Mesendoderm (in vitro differentiated cells): ENCODE measurements around the gene SIDT2.
A peak's percentile ranks its signal among the peaks of the same experiment; 100 is the strongest.

Experiments used
- DNase-seq: peaks from one replicate; pipeline ENCODE4 v3.0.0; 2013
- H2AK5ac ChIP-seq: 2 replicates; pipeline ENCODE4 v1.6.1; 2013; ENCODE audit warnings: low read length, inconsistent platforms
- H2BK120ac ChIP-seq: 2 replicates; pipeline ENCODE4 v1.6.1; 2013; ENCODE audit warnings: low read depth, mild to moderate bottlenecking, low read length, moderate library complexity, mixed read lengths
- H2BK15ac ChIP-seq: replicated peaks from 2 replicates; pipeline ENCODE4 v1.6.1; 2013; ENCODE audit warnings: low read depth, mild to moderate bottlenecking, moderate library complexity
- H2BK5ac ChIP-seq: 2 replicates; pipeline ENCODE4 v1.6.1; 2013; ENCODE audit warnings: low read length, inconsistent platforms
- H3K18ac ChIP-seq: 2 replicates; pipeline ENCODE4 v1.6.1; 2013; ENCODE audit warnings: mild to moderate bottlenecking, low read length, mixed read lengths
- H3K23ac ChIP-seq: one replicate; pipeline ENCODE4 v1.6.1; 2013; ENCODE audit warnings: low read length
- H3K27ac ChIP-seq: 2 replicates; pipeline ENCODE4 v1.5.1; 2013; ENCODE audit warnings: low read depth, mild to moderate bottlenecking, inconsistent platforms, low read length, moderate library complexity
- H3K27me3 ChIP-seq: 2 replicates; pipeline ENCODE4 v1.6.1; 2013; ENCODE audit warnings: low read length, control low read depth, mild to moderate bottlenecking, inconsistent platforms; ENCODE audit not compliant: insufficient read depth, poor library complexity
- H3K36me3 ChIP-seq: 2 replicates; pipeline ENCODE4 v1.6.1; 2013; ENCODE audit warnings: low read length, inconsistent platforms; ENCODE audit not compliant: control insufficient read depth, insufficient read depth
- H3K4ac ChIP-seq: one replicate; pipeline ENCODE4 v1.6.1; 2013; ENCODE audit warnings: low read depth, mild to moderate bottlenecking, low read length, moderate library complexity
- H3K4me1 ChIP-seq: 2 replicates; pipeline ENCODE4 v1.6.1; 2013; ENCODE audit warnings: low read depth, low read length, inconsistent platforms; ENCODE audit not compliant: control insufficient read depth
- H3K4me2 ChIP-seq: 2 replicates; pipeline ENCODE4 v1.6.1; 2013; ENCODE audit warnings: low read length
- H3K4me3 ChIP-seq: 2 replicates; pipeline ENCODE4 v1.5.1; 2013; ENCODE audit warnings: mild to moderate bottlenecking, low read length
- H3K56ac ChIP-seq: one replicate; pipeline ENCODE4 v1.6.1; 2013; ENCODE audit warnings: low read length
- H3K79me1 ChIP-seq: 2 replicates; pipeline ENCODE4 v1.6.1; 2013; ENCODE audit warnings: low read length, inconsistent platforms
- H3K79me2 ChIP-seq: 2 replicates; pipeline ENCODE4 v1.6.1; 2013; ENCODE audit warnings: mild to moderate bottlenecking, low read length; ENCODE audit not compliant: control insufficient read depth, insufficient read depth
- H3K9ac ChIP-seq: 2 replicates; pipeline ENCODE4 v1.6.1; 2013; ENCODE audit warnings: low read length, inconsistent platforms
- H4K5ac ChIP-seq: one replicate; pipeline ENCODE4 v1.6.1; 2013; ENCODE audit warnings: low read length
- H4K8ac ChIP-seq: one replicate; pipeline ENCODE4 v1.6.1; 2013; ENCODE audit warnings: low read depth, mild to moderate bottlenecking, control low read depth, low read length, moderate library complexity
- WGBS: extraction: QIAGEN DNeasy Blood & Tissue Kit; methylation state at CpG from one replicate; pipeline ENCODE4 v1.1.7; 2013; ENCODE audit warnings: low lambda C conversion rate, missing lambda C conversion rate; ENCODE audit not compliant: insufficient coverage; ENCODE audit errors: extremely low coverage; 5-methylcytosine and 5-hydroxymethylcytosine counted together

The SIDT2 gene

GRCh38 chr11:117230999-117231841, 52.7 kb downstream of the SIDT2 start:
- peak overlapping the region; percentile 76 for H2BK5ac ChIP-seq
- H4K5ac ChIP-seq, result no peak overlapping the region
- H4K8ac ChIP-seq, result no peak overlapping the region
- peak overlapping the region; percentile 1 for H3K4ac ChIP-seq
- peak overlapping the region; percentile 67 for H3K27ac ChIP-seq
- no peaks in the 10 kb centered on the region for H3K4me1 ChIP-seq
- H3K9ac ChIP-seq, result peak overlapping the region; percentile 92
- no peak overlapping the region for H3K23ac ChIP-seq
- no CpG with 5 or more reads among the region's 14 CpGs for WGBS
- H2BK120ac ChIP-seq, result no peak overlapping the region
- H3K36me3 ChIP-seq, result peaks cover 2% of the 10 kb centered on the region
- peaks cover 17% of the 10 kb centered on the region for H3K79me1 ChIP-seq
- DNase-seq, result no peak
- peak overlapping the region; percentile 95 for H3K56ac ChIP-seq
- H3K18ac ChIP-seq, result peak overlapping the region; percentile 94
- peak overlapping the region; percentile 95 for H3K4me2 ChIP-seq
- no peaks in the 10 kb centered on the region for H3K27me3 ChIP-seq
- peak overlapping the region; percentile 12 for H2AK5ac ChIP-seq
- H3K4me3 ChIP-seq, result peak overlapping the region; percentile 80
- no peak overlapping the region for H2BK15ac ChIP-seq
- peaks cover 19% of the 10 kb centered on the region for H3K79me2 ChIP-seq

- Histone ChIP-seq H3K9ac (peak within 1 kb of the TSS; percentile 92), H3K79me2 (peaks cover 19% of the 10 kb centered on the region), H3K18ac (peak within 1 kb of the TSS; percentile 99), H3K23ac (peak within 1 kb of the TSS; percentile 29), H3K4ac (peak within 1 kb of the TSS; percentile 90), H3K36me3 (peaks cover 2% of the 10 kb centered on the region), H4K5ac (no peak within 1 kb of the TSS), H3K27me3 (no peaks in the 10 kb centered on the region), H2AK5ac (peak within 1 kb of the TSS; percentile 12), H2BK120ac (peak within 1 kb of the TSS; percentile 48), H3K79me1 (peaks cover 17% of the 10 kb centered on the region), H2BK15ac (no peak within 1 kb of the TSS), H4K8ac (peak within 1 kb of the TSS; percentile 87), H3K27ac (peak within 1 kb of the TSS; percentile 77), H3K56ac (peak within 1 kb of the TSS; percentile 95), H2BK5ac (peak within 1 kb of the TSS; percentile 76), H3K4me1 (no peaks in the 10 kb centered on the region), H3K4me2 (peak within 1 kb of the TSS; percentile 98), H3K4me3 (peak within 1 kb of the TSS; percentile 80)
- WGBS, result no CpG with 5 or more reads among the region's 13 CpGs
- no peak for DNase-seq
These were observed 53.2 kb downstream of the SIDT2 start, which contains the start of gene PCSK7 for GRCh38 chr11:117231842-117232091. TSS of gene PCSK7 (minus strand) at chr11:117232073. CDS start at chr11:117229844, 2,229 bp downstream.

- H3K4me1 ChIP-seq, result no peaks in the 10 kb centered on the region
- H3K4me3 ChIP-seq, result peak within 1 kb of the TSS; percentile 80
- peak within 1 kb of the TSS; percentile 48 for H2BK120ac ChIP-seq
- H3K4me2 ChIP-seq, result peak within 1 kb of the TSS; percentile 98
- peak within 1 kb of the TSS; percentile 92 for H3K9ac ChIP-seq
- H2AK5ac ChIP-seq, result peak within 1 kb of the TSS; percentile 37
- H4K5ac ChIP-seq, result no peak within 1 kb of the TSS
- peak within 1 kb of the TSS; percentile 87 for H4K8ac ChIP-seq
- peak within 1 kb of the TSS; percentile 77 for H3K27ac ChIP-seq
- peak within 1 kb of the TSS; percentile 95 for H3K56ac ChIP-seq
- H3K79me1 ChIP-seq, result peaks cover 17% of the 10 kb centered on the region
- H3K4ac ChIP-seq, result peak within 1 kb of the TSS; percentile 90
- H3K23ac ChIP-seq, result peak within 1 kb of the TSS; percentile 29
- peaks cover 19% of the 10 kb centered on the region for H3K79me2 ChIP-seq
- DNase-seq, result peak; percentile 86
- WGBS, result no CpG with 5 or more reads among the region's 94 CpGs
- peak within 1 kb of the TSS; percentile 87 for H2BK5ac ChIP-seq
- no peaks in the 10 kb centered on the region for H3K27me3 ChIP-seq
- no peak within 1 kb of the TSS for H2BK15ac ChIP-seq
- peaks cover 2% of the 10 kb centered on the region for H3K36me3 ChIP-seq
- H3K18ac ChIP-seq, result peak within 1 kb of the TSS; percentile 99
These were observed 53.7 kb downstream of the SIDT2 start, which contains the start of gene RNF214 for GRCh38 chr11:117232092-117232878. TSS of gene RNF214 (plus strand) at chr11:117232671. CDS start at chr11:117234273, 1,602 bp downstream.

GRCh38 chr11:117232911-117233409, 54.4 kb downstream of the SIDT2 start:
- Histone ChIP-seq H3K27ac (peak overlapping the region; percentile 77), H3K4me1 (no peaks in the 10 kb centered on the region), H3K23ac (peak overlapping the region; percentile 29), H3K4me2 (peak overlapping the region; percentile 98), H3K56ac (peak overlapping the region; percentile 88), H3K9ac (peak overlapping the region; percentile 91), H2BK5ac (peak overlapping the region; percentile 87), H4K5ac (no peak overlapping the region), H3K79me1 (peaks cover 17% of the 10 kb centered on the region), H3K4me3 (peak overlapping the region; percentile 70), H3K79me2 (peaks cover 19% of the 10 kb centered on the region), H3K4ac (peak overlapping the region; percentile 90), H4K8ac (peak overlapping the region; percentile 87), H3K27me3 (no peaks in the 10 kb centered on the region), H2BK120ac (peak overlapping the region; percentile 48), H2AK5ac (peak overlapping the region; percentile 37), H3K18ac (peak overlapping the region; percentile 99), H2BK15ac (no peak overlapping the region), H3K36me3 (no peaks in the 10 kb centered on the region)
- WGBS, result no CpG with 5 or more reads among the region's 27 CpGs
- DNase-seq, result no peak

GRCh38 chr11:117238221-117238620, 59.7 kb downstream of the SIDT2 start:
- H4K8ac ChIP-seq, result no peak overlapping the region
- WGBS, result no CpG with 5 or more reads among the region's 5 CpGs
- no peak overlapping the region for H3K4ac ChIP-seq
- no peaks in the 10 kb centered on the region for H3K27me3 ChIP-seq
- H3K56ac ChIP-seq, result no peak overlapping the region
- H4K5ac ChIP-seq, result no peak overlapping the region
- H3K4me3 ChIP-seq, result no peak overlapping the region
- DNase-seq, result no peak
- peaks cover under 1% of the 10 kb centered on the region for H3K79me1 ChIP-seq
- H2BK15ac ChIP-seq, result no peak overlapping the region
- H3K79me2 ChIP-seq, result peaks cover under 1% of the 10 kb centered on the region
- no peak overlapping the region for H2BK120ac ChIP-seq
- H3K36me3 ChIP-seq, result peaks cover 2% of the 10 kb centered on the region
- H2AK5ac ChIP-seq, result no peak overlapping the region
- no peak overlapping the region for H3K18ac ChIP-seq
- no peaks in the 10 kb centered on the region for H3K4me1 ChIP-seq
- no peak overlapping the region for H3K4me2 ChIP-seq
- no peak overlapping the region for H3K27ac ChIP-seq
- no peak overlapping the region for H2BK5ac ChIP-seq
- no peak overlapping the region for H3K9ac ChIP-seq
- H3K23ac ChIP-seq, result no peak overlapping the region
